Progenitor cell of endocrine pancreas (in vitro differentiated cells): Measurements from ENCODE around the gene EHBP1. TPM values are rescaled to one million over a fixed set of nuclear protein-coding genes. Genes with fewer than 3 reads are reported as not detected.

Source experiments
- DNase-seq: peaks from one replicate; pipeline ENCODE4 v3.0.0; 2021; ENCODE audit warnings: low spot score; ENCODE audit not compliant: unreplicated experiment
- H3K27ac Mint-ChIP-seq: 2 replicates; pipeline ENCODE4 v1.8.0; 2021; ENCODE audit warnings: mild to moderate bottlenecking, moderate library complexity, mixed read lengths
- H3K27me3 Mint-ChIP-seq: 2 replicates; pipeline ENCODE4 v1.8.0; 2021; ENCODE audit warnings: mixed read lengths
- H3K36me3 Mint-ChIP-seq: 2 replicates; pipeline ENCODE4 v1.8.0; 2022; ENCODE audit warnings: mixed read lengths; ENCODE audit not compliant: insufficient read depth
- H3K4me1 Mint-ChIP-seq: 2 replicates; pipeline ENCODE4 v1.8.0; 2021; ENCODE audit warnings: low read depth, mixed read lengths
- H3K4me3 Mint-ChIP-seq: 2 replicates; pipeline ENCODE4 v1.8.0; 2021; ENCODE audit warnings: low read depth, mild to moderate bottlenecking, moderate library complexity, mixed read lengths
- H3K9me3 Mint-ChIP-seq: 2 replicates; pipeline ENCODE4 v1.8.0; 2021; ENCODE audit warnings: low read depth, mixed read lengths
- total RNA-seq: library from RNA; stranded (reverse); gene quantifications from 2 replicates; pipeline ENCODE4 v1.2.1, GENCODE V29; 2021
- TF ChIP-seq, protein P1 (sequence below): fragments of 200-600 bp; sonication (generic); IDR thresholded peaks from one replicate; pipeline ENCODE4 v1.5.0; 2021; ENCODE audit warnings: antibody characterized with exemption, mild to moderate bottlenecking; ENCODE audit not compliant: unreplicated experiment

EHBP1 gene
- total RNA-seq, 1 donor from 2014 or later: 45.6 TPM

DNA sequence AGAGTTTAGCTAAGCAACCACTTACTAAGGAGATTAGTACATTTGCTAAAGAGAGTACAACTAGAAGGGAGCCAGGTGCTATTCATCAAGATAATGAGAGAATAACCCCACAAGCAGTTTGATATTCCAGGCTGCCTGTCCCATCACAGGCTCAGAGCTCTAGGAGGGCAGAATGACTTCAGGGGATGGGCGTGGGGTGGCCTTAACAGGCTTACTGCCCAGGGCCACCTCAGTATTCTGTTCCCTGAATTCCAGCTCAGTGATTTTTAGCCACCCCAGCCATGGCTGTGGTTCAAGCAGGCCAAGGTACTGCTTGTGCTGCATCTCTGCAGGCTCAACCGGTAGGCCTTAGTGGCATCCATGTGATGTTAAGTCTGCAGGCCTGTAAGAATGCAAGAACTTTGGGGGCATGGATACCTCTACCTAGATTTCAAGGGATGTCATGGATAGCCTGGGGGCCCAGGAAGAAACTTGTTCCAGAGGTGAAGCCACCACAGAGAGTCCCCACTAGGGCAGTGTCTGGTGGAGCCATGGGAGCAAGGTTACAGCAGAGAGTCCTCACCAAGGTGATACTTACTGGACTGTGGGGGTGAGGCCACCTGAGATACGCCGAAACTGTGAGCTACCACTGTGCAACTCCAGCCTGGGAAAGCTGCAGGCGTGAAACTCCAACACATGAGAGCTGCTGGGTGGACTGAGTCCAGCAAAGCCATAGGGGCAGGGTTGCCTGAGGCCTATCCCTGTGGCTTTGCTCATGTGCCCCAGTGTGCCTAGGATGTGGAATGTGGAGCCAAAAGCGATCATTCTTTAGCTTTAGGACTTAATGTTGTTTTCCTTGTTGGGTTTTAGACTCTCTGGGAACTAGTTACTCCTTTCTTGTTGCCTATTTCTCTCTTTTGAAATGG lies 107.7 kb downstream of the EHBP1 start:
- TF ChIP-seq, protein P1, sequence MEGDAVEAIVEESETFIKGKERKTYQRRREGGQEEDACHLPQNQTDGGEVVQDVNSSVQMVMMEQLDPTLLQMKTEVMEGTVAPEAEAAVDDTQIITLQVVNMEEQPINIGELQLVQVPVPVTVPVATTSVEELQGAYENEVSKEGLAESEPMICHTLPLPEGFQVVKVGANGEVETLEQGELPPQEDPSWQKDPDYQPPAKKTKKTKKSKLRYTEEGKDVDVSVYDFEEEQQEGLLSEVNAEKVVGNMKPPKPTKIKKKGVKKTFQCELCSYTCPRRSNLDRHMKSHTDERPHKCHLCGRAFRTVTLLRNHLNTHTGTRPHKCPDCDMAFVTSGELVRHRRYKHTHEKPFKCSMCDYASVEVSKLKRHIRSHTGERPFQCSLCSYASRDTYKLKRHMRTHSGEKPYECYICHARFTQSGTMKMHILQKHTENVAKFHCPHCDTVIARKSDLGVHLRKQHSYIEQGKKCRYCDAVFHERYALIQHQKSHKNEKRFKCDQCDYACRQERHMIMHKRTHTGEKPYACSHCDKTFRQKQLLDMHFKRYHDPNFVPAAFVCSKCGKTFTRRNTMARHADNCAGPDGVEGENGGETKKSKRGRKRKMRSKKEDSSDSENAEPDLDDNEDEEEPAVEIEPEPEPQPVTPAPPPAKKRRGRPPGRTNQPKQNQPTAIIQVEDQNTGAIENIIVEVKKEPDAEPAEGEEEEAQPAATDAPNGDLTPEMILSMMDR: no peak
- Mint-ChIP-seq H3K9me3 (peaks cover 5% of the 10 kb centered on the region), H3K4me1 (peaks cover 7% of the 10 kb centered on the region), H3K4me3 (no peak overlapping the region), H3K27ac (no peak overlapping the region), H3K36me3 (peaks cover 5% of the 10 kb centered on the region), H3K27me3 (no peaks in the 10 kb centered on the region)
- no peak for DNase-seq

DNA sequence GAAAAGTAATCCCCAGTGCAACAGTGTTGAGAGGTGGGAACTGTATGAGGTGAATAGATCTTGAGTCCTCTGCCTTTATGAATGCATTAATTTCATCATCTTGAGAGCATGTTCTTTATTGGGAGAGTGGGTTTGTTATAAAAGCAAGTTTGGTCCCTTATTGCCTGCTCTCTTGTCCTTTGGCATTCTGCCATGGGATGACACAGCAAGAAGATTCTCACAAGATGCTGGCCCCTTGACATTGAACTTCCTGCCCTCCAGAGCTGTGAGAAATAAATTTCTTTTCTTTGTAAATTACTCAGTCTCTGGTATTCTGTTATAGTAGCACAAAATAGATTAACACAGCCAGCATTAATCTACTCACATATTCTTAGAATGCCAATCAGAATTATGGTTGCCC lies 108.6 kb downstream of the EHBP1 start:
- no peak overlapping the region for H3K4me3 Mint-ChIP-seq
- no peaks in the 10 kb centered on the region for H3K27me3 Mint-ChIP-seq
- H3K27ac Mint-ChIP-seq: no peak overlapping the region
- TF ChIP-seq, protein P1: no peak
- H3K4me1 Mint-ChIP-seq: peaks cover 7% of the 10 kb centered on the region
- no peaks in the 10 kb centered on the region for H3K9me3 Mint-ChIP-seq
- DNase-seq: no peak
- no peaks in the 10 kb centered on the region for H3K36me3 Mint-ChIP-seq

DNA sequence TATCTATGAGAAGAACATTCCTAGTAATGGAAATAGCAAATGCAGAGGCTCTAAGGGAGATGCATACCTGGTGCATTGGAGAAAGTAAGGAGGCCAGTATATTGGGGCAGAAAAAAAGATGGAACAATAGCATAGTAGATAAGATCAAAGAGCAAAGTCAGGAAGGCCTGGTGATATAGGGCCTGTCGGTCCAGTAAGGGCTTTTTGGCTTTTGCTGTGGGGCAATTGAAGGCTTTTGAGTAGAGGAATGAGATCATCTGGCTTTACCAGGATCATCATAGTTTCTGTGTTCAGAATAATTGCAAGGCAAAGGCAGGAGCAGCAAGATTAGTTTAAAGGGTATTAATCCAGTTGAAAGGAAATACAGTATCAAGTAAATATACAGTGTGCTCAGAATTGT lies 111.8 kb downstream of the EHBP1 start:
- Mint-ChIP-seq H3K4me3 (no peak overlapping the region), H3K4me1 (peaks cover 10% of the 10 kb centered on the region), H3K36me3 (peaks cover 2% of the 10 kb centered on the region), H3K9me3 (no peaks in the 10 kb centered on the region), H3K27me3 (no peaks in the 10 kb centered on the region), H3K27ac (no peak overlapping the region)
- TF ChIP-seq, protein P1: no peak
- no peak for DNase-seq

DNA sequence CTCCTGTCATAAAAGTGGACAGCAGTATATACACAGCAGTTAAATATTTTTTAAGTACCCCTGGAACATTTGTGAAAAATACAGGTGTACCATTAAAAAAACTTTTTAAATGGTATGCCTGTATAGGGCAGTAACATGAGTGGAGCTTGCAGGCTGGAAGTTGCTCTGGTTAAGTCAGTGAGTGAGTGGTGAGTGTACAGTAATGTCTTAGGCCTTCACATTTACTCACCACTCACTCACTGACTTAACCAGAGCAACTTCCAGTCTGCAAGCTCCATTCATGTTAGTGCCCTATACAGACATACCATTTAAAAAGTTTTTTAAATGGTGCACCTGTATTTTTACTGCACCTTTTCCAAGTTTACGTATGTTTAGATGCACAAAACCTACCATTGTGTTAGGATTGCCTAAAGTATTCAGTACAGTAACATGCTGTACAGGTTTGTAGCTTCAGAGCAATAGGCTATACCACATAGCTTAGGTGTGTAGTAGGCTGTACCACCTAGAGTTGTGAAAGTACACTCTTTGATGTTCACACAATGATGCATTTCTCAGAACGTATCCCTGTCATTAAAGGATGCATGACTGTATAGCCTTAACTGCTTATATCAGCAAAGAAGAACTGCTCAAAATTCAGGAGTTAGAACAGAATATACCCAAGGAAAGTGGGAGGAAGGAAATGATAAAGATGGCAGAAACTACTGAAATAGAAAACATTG lies 112.6 kb downstream of the EHBP1 start:
- DNase-seq: no peak
- peaks cover 2% of the 10 kb centered on the region for H3K36me3 Mint-ChIP-seq
- peaks cover 18% of the 10 kb centered on the region for H3K4me1 Mint-ChIP-seq
- no peak overlapping the region for H3K27ac Mint-ChIP-seq
- H3K9me3 Mint-ChIP-seq: no peaks in the 10 kb centered on the region
- no peak overlapping the region for H3K4me3 Mint-ChIP-seq
- no peaks in the 10 kb centered on the region for H3K27me3 Mint-ChIP-seq
- TF ChIP-seq, protein P1: no peak

DNA sequence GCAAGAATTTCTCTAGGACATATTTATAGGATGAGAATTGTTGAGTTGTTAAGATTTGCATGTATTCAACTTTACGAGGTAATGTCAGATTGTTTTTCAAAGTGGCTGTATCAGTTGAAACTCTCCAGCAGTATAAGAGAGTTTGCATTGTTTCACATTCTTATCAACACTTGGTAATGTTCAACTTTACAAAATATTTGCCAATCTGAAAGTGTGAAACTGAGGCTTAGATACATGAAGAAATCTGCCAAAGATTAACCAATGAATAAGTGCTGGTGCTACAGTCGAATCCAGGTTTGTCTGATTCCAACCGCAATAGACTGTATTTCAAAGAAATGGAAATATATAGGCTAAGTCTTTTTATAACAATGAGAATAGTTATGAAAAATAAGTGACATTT lies 117.0 kb downstream of the EHBP1 start:
- peaks cover 14% of the 10 kb centered on the region for H3K36me3 Mint-ChIP-seq
- H3K4me3 Mint-ChIP-seq: no peak overlapping the region
- TF ChIP-seq, protein P1: no peak
- peaks cover 5% of the 10 kb centered on the region for H3K9me3 Mint-ChIP-seq
- peaks cover 28% of the 10 kb centered on the region for H3K4me1 Mint-ChIP-seq
- no peak overlapping the region for H3K27ac Mint-ChIP-seq
- DNase-seq: no peak
- H3K27me3 Mint-ChIP-seq: no peaks in the 10 kb centered on the region
